Fibroblast of villous mesenchyme (primary cell): Measurements from ENCODE around the gene CDCP1. TPM values are rescaled to one million over a fixed set of nuclear protein-coding genes. Genes with fewer than 3 reads are reported as not detected.

ENCODE experiments used
- DNase-seq: peaks from one replicate; pipeline ENCODE4 v3.0.0-alpha.2; 2010; ENCODE audit warnings: low read depth
- H3K4me3 ChIP-seq: 2 replicates; pipeline ENCODE4 v1.5.1; 2011; ENCODE audit warnings: low read depth, mild to moderate bottlenecking, low read length
- CTCF ChIP-seq: IDR thresholded peaks from 2 replicates; pipeline ENCODE4 v1.5.1; 2012; ENCODE audit warnings: low read depth, mild to moderate bottlenecking, low read length; ENCODE audit not compliant: insufficient read depth
- total RNA-seq: library from RNA; depleted of rRNA; stranded (reverse); fragments of >200 nt; gene quantifications from 2 replicates; pipeline ENCODE4 v1.2.3, GENCODE V29; 2012

The CDCP1 gene
- total RNA-seq, 1 donor, result 10.4 TPM

GRCh38 chr3:45116350-45116749, 29.8 kb downstream of the CDCP1 start:
- no peak for TF ChIP-seq CTCF
- H3K4me3 ChIP-seq, result no peak overlapping the region
- no peak for DNase-seq

- DNase-seq, result no peak
- no peak overlapping the region for H3K4me3 ChIP-seq
- no peak for TF ChIP-seq CTCF
Measured at GRCh38 chr3:45113625-45114050, 32.5 kb downstream of the CDCP1 start.

GRCh38 chr3:45112939-45113338, 33.2 kb downstream of the CDCP1 start:
- peak; percentile 94 for DNase-seq
- no peak overlapping the region for H3K4me3 ChIP-seq
- TF ChIP-seq CTCF, result no peak

- H3K4me3 ChIP-seq, result no peak overlapping the region
- DNase-seq, result no peak
- TF ChIP-seq CTCF, result no peak
Measured at GRCh38 chr3:45110509-45110833, 35.7 kb downstream of the CDCP1 start.

GRCh38 chr3:45109771-45110508, 36.2 kb downstream of the CDCP1 start:
- TF ChIP-seq CTCF, result no peak
- DNase-seq, result peak; percentile 95
- no peak overlapping the region for H3K4me3 ChIP-seq

GRCh38 chr3:45106874-45107273, 39.3 kb downstream of the CDCP1 start:
- DNase-seq, result no peak
- H3K4me3 ChIP-seq, result no peak overlapping the region
- no peak for TF ChIP-seq CTCF
